SKM-1 (cell line): ENCODE measurements around the gene RENBP.

Source experiments
- DNase-seq: peaks from one replicate; lab custom pipeline; 2025; ENCODE audit not compliant: unreplicated experiment; lab: John Stamatoyannopoulos, UW

The RENBP gene

DNA sequence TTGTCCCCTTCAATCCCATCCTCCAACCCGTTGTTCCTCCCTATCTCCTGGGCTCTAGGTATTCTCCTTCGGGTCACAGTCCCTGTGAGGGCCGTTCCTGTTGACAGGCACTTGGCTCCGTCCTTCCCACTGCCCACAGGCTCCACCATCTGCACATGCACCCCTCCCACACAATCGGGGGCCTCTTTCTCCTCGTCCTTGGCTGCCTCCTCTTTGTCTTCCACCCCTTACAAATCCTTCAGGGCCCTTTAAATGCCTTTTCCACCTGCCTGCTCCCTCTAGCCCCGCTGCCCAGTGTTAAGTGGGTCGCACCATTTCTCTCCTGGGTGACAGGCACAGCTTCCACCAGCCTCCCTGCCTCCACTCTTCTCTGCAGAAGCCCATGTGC is 42.7 kb downstream of the RENBP start:
- DNase-seq, result no peak

DNA sequence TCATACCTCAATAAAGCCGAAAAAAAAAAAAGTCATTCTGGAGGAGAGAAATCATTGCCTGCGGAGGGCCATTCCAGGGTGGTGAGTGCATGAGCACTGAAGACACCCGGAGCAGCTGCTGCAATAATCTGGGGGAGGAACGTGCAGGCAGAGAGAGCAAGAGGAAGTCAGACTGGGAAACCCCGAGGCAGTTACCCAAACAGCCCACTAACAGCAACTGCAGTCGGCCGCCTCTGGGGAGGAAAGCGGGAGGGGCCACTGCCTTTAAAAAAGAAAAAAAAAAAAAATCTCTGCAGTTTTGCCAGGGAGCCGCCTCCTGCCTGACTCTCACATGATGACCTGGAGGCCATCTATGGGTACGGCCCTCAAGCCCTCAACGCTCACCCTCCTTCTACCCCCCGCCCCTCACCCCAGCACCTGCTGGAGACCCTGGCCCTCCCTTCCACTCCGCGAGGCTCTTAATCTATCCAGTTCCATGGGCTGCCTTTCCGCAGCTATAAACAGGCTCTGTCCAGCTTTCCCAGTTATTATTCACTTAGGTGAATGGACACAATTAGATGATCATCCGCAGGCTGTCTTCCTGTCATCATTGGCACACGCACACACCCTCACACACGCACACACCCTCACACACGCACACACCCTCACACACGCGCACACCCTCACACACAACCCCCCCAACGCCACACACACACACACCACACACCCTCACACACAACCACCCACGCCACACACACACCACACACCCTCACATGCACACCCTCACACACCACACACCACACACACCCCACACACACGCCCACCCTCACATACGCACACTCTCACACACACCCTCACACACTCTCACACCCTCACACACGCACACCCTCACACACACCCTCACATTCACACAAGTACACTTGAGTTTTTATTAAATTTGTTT is 43.4 kb downstream of the RENBP start:
- peak; percentile 50 for DNase-seq

DNA sequence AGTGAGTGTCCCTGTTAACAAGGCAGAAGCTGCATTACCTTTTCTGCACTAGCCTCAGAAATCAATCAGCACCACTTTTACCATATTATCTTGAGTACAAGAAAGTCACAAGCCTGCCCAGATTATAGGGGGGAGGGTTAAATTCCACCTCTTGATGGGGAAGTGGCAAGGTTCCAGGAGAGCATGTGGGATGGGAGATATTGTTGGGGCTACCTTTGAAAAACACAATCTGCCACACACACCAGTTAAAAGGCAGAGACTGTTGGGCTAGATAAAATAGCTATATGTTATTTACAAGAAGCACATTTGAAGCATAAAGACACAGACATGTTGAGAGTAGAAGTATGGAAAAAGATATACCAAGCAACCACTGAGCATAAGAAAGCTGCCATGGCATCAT is 46.5 kb downstream of the RENBP start:
- no peak for DNase-seq

DNA sequence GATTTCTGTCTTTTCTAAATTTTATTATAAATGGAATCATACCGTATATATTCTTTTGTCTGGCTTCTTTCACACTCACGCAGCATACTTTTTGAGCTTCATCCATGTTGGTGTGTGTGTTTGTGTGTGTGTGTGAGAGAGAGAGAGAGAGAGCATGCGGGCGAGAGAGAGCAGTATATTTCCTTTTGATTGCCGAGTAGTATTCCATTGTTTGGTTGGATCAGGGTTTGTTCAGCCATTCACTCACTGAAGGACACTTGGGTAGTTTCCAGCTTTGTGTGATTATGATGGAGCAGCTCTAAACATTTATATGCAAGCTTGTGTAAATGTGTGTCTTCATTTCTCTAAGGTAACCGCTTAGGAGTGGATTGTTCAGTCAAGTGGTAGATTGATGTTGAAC is 55.3 kb downstream of the RENBP start:
- no peak for DNase-seq

DNA sequence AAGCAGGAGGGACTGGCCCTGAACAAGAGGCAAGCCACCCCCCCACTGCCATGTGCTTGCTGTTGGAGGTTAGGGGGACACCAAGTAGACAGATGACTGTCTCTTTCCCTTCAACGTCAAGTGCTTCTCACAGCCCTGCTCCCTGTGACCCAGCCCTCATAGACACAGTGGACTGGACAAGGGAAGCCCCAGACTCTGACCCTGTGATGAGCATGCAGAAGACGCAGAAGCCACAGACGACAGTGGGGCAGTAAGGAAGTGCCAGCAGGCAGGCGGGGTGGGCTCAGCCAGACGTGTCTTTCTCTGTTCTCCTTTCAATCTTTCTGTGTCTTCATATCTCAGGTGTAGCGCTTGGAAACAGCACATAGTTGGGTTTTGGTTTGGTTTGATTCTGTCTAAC is 56.1 kb downstream of the RENBP start:
- DNase-seq, result no peak

DNA sequence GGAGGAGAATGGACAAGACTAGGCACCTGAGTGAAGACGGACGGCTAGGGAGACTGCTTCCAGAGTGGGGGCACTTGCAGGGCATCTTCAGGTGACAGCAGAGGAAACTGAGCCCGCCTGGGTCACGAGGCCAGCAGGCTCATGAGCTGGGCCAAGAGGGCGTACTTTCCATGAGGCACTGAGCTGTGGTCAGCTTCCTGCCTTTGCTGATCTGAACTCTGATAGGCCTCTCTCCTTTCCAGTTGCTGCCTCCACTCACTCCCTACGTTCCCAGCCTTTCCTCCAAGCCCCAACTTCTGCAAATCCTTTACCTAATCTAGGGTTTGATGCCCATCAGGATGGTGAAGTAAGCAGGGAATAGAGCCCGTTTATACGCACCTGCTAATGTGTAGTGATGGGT is 57.1 kb downstream of the RENBP start:
- DNase-seq, result no peak

DNA sequence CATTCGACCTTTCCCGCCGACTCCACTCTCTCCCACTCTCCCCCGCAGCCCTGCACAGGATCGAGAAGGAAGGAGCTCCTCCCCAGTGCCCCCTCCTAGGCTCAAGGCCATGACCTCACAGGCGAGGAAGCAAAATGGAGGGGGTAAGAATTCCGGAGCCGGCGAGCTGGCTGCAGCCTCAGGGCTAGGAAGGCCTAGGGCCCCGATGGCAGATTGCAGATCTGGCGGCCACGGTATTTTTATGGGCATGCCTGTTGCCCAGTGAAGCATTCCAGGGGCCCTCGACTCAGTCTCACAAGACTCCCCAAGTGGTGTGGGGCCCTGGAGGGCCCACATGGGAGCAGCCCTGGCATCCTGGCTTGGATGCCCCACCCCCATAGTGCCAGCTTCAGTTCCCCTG is 57.5 kb downstream of the RENBP start:
- no peak for DNase-seq

DNA sequence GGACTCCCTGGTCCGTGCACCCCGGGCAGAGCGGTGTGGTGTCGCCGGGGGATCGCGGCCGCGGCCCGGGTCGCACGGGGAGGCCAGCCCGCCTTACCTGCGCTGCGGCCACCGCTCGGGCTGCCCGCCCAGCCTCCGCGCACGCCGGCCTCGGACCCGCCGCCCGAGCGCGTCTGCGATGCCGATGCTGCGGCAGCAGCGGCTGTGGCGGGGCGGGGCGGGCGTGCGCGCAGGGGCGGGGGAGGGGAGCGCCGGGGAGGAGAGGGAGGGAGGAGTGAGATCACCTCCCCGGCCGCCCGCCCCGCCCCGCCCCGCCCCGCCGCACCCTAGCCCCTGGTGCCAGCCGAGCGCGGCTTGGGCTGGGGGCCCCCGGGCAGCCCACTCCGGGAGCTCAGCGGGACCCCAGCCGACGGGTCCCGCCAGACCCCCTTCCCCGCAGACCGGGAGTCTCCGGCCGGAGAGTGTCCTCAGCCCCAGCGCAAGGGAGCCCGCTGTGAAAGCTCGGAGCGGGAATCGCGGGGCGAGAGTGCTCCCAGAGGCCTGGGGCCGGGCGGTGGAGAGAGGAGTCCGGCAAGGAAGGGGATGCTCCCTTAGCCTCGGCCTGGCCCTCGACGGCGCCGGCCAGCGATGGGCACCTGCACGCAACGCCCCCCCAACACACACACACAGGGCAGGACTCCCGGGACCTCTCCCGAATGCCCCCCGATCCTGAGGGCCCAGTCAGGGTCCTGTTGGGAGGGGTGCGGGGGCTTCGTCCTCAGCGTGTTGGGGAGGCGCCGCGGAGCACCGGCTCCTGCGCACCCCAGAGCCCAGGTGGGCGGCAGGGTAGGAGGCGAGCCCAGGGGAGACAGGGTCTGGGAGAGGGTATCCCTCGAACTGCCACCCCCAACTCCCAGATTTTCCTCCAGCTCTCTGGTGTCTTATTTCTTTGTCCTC is 58.2 kb downstream of the RENBP start, which contains the start of gene L1CAM:
L1CAM (minus strand) TSS at position 206 of the 936 bp plus-strand sequence. CDS start 10,337 bp downstream, outside the sequence.
- DNase-seq, result no peak
